Sigmoid colon (tissue), 7 donors: ENCODE results near the gene TAC4. TPM values are rescaled to one million over a fixed set of nuclear protein-coding genes. Genes with fewer than 3 reads are reported as not detected.

Experiments used
- DNase-seq: peaks from one replicate; pipeline ENCODE4 v3.0.0-alpha.2; 2019
- H3K27ac ChIP-seq, 4 donors: fragments of 200-600 bp; sonication (generic); one replicate each; pipeline ENCODE4 v1.5.1; 2016 to 2019; ENCODE audit warnings: mild to moderate bottlenecking in 1 of 4
- H3K27me3 ChIP-seq, 3 donors: fragments of 200-600 bp; sonication (generic); one replicate each; pipeline ENCODE4 v1.5.1; 2019; ENCODE audit warnings: mild to moderate bottlenecking in 1 of 3
- H3K36me3 ChIP-seq, 4 donors: fragments of 200-600 bp; sonication (generic); one replicate each; pipeline ENCODE4 v1.5.1; 2016 to 2019
- H3K4me1 ChIP-seq, 4 donors: fragments of 200-600 bp; sonication (generic); one replicate each; pipeline ENCODE4 v1.5.1; 2017 to 2019
- H3K4me3 ChIP-seq, 4 donors: fragments of 200-600 bp; sonication (generic); one replicate each; pipeline ENCODE4 v1.5.1; 2017 to 2019; ENCODE audit warnings: mild to moderate bottlenecking in 2 of 4, moderate library complexity in 1 of 4
- H3K9me3 ChIP-seq, 4 donors: fragments of 200-600 bp in 3 of 4; sonication (generic) in 3 of 4; one replicate each; pipeline versions ENCODE4 v1.5.1 to v1.6.1; 2013 to 2019
- CTCF ChIP-seq, 4 experiments: fragments of 450-650 bp in 3 of 4; fragments of 200-600 bp in 1 of 4; IDR thresholded peaks; one replicate each; pipeline ENCODE4 v1.5.1; 2016 to 2019; ENCODE audit warnings: antibody characterized with exemption in 4 of 4, mild to moderate bottlenecking in 3 of 4, moderate library complexity in 2 of 4
- EP300 ChIP-seq, 4 donors: sonication (generic); formaldehyde crosslinking; IDR thresholded peaks; one replicate each; pipeline ENCODE4 v1.6.1; 2017; ENCODE audit warnings: antibody characterized with exemption in 4 of 4
- POLR2A ChIP-seq, 2 donors: fragments of 450-650 bp; IDR thresholded peaks; one replicate each; pipeline ENCODE4 v1.6.1; 2016; ENCODE audit warnings: antibody characterized with exemption in 2 of 2, mild to moderate bottlenecking in 2 of 2, moderate library complexity in 2 of 2
- POLR2AphosphoS5 ChIP-seq, 4 donors: sonication (generic); formaldehyde crosslinking; IDR thresholded peaks; one replicate each; pipeline ENCODE4 v1.6.1; 2017; ENCODE audit warnings: antibody characterized with exemption in 4 of 4
- WGBS, 2 donors: extraction: QIAGEN DNeasy Blood & Tissue Kit; methylation state at CpG; one replicate each; pipeline ENCODE4 v1.1.7; 2013; 5-methylcytosine and 5-hydroxymethylcytosine counted together
- intact Hi-C: fragments of 100-400 bp; cut with DNase I; formaldehyde crosslinking; loops from one replicate; pipeline ENCODE4 v1.15.1; 2023
- polyA plus RNA-seq, 3 donors: library from polyadenylated mRNA; stranded (reverse); fragments of 200-250 nt; gene quantifications; one replicate each; pipeline ENCODE4 v1.2.3, GENCODE V29; 2013
- total RNA-seq, 4 donors: library from RNA; depleted of rRNA; stranded (reverse); fragments of >200 nt; gene quantifications; one replicate each; pipeline ENCODE4 v1.1.0, GENCODE V29; 2016
- donor health status: healthy with polysubstance abuse.
- donor health status: Bipolar disorder and iron deficiency.
- donor health status: healthy.

The TAC4 gene
- total and polyA plus RNA-seq, 7 donors, result 3.6 TPM; not detected in 6

- no peak for TF ChIP-seq POLR2AphosphoS5 (IDR thresholded peaks at IDR 0.05)
- TF ChIP-seq EP300 (IDR thresholded peaks at IDR 0.05), result no peak
- TF ChIP-seq POLR2A (IDR thresholded peaks at IDR 0.05), result no peak
- no peak for TF ChIP-seq CTCF (IDR thresholded peaks at IDR 0.05)
- H3K4me1 ChIP-seq, result no peaks in the 10 kb centered on the region
- intact Hi-C loops, result no loop called here
- WGBS, 2 donors, result 79 to 91% methylated on average over 2 of the region's 2 CpGs
- no peak overlapping the region for H3K27ac ChIP-seq
- H3K27me3 ChIP-seq, result peaks cover 0 to 22% (median 11%) of the 10 kb centered on the region in 3 donors
- no peak for DNase-seq
- no peaks in the 10 kb centered on the region for H3K36me3 ChIP-seq
- no peak overlapping the region for H3K4me3 ChIP-seq
- no peaks in the 10 kb centered on the region for H3K9me3 ChIP-seq
Observed at GRCh38 chr17:49874911-49875310, 27.0 kb upstream of the TAC4 start.

DNA sequence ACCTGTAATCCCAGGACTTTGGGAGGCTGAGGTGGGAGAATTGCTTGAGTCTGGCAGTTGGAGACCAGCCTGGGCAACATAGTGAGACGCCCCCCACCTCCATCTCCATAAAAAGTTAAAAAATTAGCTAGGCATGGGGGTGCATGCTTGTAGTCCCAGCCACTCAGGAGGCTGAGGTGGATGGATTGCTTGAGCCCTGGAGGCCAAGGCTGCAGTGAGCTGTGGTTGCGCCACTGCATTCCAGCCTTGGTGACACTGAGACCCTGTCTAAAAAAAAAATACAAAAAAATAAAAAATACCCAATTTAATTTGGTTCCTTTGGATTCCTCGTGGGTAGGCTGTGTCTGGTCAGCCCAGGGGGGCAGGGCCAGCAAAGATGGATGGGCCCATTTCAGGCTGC lies 26.1 kb upstream of the TAC4 start:
- DNase-seq, result no peak
- Histone ChIP-seq H3K4me3 (no peak overlapping the region), H3K27me3 (peaks cover 0 to 13% (median under 1%) of the 10 kb centered on the region in 3 donors), H3K27ac (no peak overlapping the region), H3K36me3 (no peaks in the 10 kb centered on the region), H3K4me1 (no peaks in the 10 kb centered on the region), H3K9me3 (no peaks in the 10 kb centered on the region)
- intact Hi-C loops, result no loop called here
- TF ChIP-seq CTCF (IDR thresholded peaks at IDR 0.05), result no peak
- no peak for TF ChIP-seq POLR2AphosphoS5 (IDR thresholded peaks at IDR 0.05)
- TF ChIP-seq POLR2A (IDR thresholded peaks at IDR 0.05), result no peak
- no peak for TF ChIP-seq EP300 (IDR thresholded peaks at IDR 0.05)
- 67 to 82% methylated on average over 3 of the region's 3 CpGs for WGBS, 2 donors

DNA sequence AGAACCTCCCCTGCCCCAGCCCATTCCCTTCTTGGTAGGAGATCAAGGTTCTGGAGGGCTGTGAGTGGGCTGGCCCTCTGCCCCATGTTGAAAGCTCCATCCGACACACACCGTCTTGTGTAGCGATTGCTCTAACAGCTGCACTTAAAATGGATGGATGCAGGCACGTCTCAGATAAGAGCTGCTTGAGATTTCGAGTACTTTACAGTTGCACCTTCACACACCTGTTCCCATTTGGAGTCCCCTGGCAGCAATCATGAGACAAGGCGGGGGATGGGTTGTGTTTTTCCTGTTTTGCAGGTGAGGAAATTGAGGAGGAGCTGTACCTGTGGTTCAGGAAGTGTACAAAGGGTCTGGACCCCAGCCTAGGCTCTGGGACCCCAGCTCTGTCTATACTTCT lies 25.6 kb upstream of the TAC4 start:
- Histone ChIP-seq H3K27me3 (peaks cover 0 to 13% (median 0%) of the 10 kb centered on the region in 3 donors), H3K36me3 (no peaks in the 10 kb centered on the region), H3K4me1 (no peaks in the 10 kb centered on the region), H3K27ac (no peak overlapping the region), H3K9me3 (no peaks in the 10 kb centered on the region), H3K4me3 (no peak overlapping the region)
- WGBS, 2 donors, result 42 to 66% methylated on average over 6 of the region's 6 CpGs
- no peak for DNase-seq
- intact Hi-C loops, result no loop called here
- no peak for TF ChIP-seq CTCF (IDR thresholded peaks at IDR 0.05)
- no peak for TF ChIP-seq EP300 (IDR thresholded peaks at IDR 0.05)
- TF ChIP-seq POLR2AphosphoS5 (IDR thresholded peaks at IDR 0.05), result no peak
- no peak for TF ChIP-seq POLR2A (IDR thresholded peaks at IDR 0.05)

- no peaks in the 10 kb centered on the region for H3K9me3 ChIP-seq
- DNase-seq, result no peak
- no peak overlapping the region for H3K27ac ChIP-seq
- H3K27me3 ChIP-seq, result peaks cover 0 to 13% (median 0%) of the 10 kb centered on the region in 3 donors
- H3K4me1 ChIP-seq, result no peaks in the 10 kb centered on the region
- no peaks in the 10 kb centered on the region for H3K36me3 ChIP-seq
- WGBS, 2 donors, result 69 to 77% methylated on average over 6 of the region's 6 CpGs
- no peak overlapping the region for H3K4me3 ChIP-seq
- intact Hi-C loops, result no loop called here
- no peak for TF ChIP-seq EP300 (IDR thresholded peaks at IDR 0.05)
- no peak for TF ChIP-seq POLR2AphosphoS5 (IDR thresholded peaks at IDR 0.05)
- TF ChIP-seq POLR2A (IDR thresholded peaks at IDR 0.05), result no peak
Observed at GRCh38 chr17:49872754-49873377, 25.0 kb upstream of the TAC4 start.

DNA sequence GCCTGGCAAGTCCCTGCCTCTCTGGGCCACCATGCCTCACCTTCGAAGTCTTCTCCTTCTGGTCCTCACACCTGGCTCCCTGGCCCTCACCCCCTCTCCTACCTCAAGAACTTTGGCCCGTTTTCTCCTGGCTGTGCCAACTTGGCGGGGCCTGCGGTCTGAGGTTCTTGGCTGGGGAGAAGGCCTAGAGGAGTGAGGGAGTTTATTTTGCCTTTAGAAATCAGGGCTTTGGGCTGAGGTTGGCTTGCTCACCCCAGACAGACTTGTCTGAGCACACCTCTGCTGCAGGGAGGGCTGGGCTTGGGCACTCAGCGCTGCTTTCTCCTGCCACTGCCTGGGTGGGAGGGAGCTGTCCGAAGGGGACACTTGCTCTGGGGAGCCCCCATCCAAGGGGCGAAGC lies 23.3 kb upstream of the TAC4 start:
- Histone ChIP-seq H3K27ac (no peak overlapping the region), H3K4me1 (no peaks in the 10 kb centered on the region), H3K27me3 (peaks cover 0 to 13% (median 0%) of the 10 kb centered on the region in 3 donors), H3K4me3 (no peak overlapping the region), H3K9me3 (no peaks in the 10 kb centered on the region), H3K36me3 (no peaks in the 10 kb centered on the region)
- TF ChIP-seq POLR2AphosphoS5 (IDR thresholded peaks at IDR 0.05), result no peak
- TF ChIP-seq CTCF (IDR thresholded peaks at IDR 0.05), result no peak
- no peak for TF ChIP-seq POLR2A (IDR thresholded peaks at IDR 0.05)
- TF ChIP-seq EP300 (IDR thresholded peaks at IDR 0.05), result no peak
- no peak for DNase-seq
- intact Hi-C loops, result no loop called here
- WGBS, 2 donors, result 78 to 90% methylated on average over 7 of the region's 7 CpGs
